Stimulated activated CD4-positive, alpha-beta T cell treated with anti-CD3 and anti-CD28 coated beads, TNF-alpha, amount 100 ng/mL, for 4 hours (primary cell): ENCODE data around the gene SYNGAP1.

ENCODE experiments used
- DNase-seq, 3 experiments: peaks; one replicate each; pipeline ENCODE4 v3.0.0-alpha.2; 2020; ENCODE audit warnings: low read depth in 3 of 3

The SYNGAP1 gene

GRCh38 chr6:33404884-33405283 lies 15.0 kb upstream of the SYNGAP1 start:
- no peak for DNase-seq

- no peak for DNase-seq
Observed at GRCh38 chr6:33405386-33405940, 14.4 kb upstream of the SYNGAP1 start.

GRCh38 chr6:33406126-33406525 lies 13.7 kb upstream of the SYNGAP1 start:
- DNase-seq = no peak

GRCh38 chr6:33407132-33407718 lies 12.6 kb upstream of the SYNGAP1 start:
- DNase-seq = no peak

GRCh38 chr6:33410050-33410710 lies 9.7 kb upstream of the SYNGAP1 start:
- DNase-seq = peak; percentile 96 to 97 (median 96)

GRCh38 chr6:33410711-33411631 lies 8.9 kb upstream of the SYNGAP1 start, which contains the start of gene PHF1:
PHF1 (plus strand) TSS chr6:33411014; CDS start chr6:33412264, 1,250 bp downstream.
- peak in 1 of 3 experiments; percentile 72 for DNase-seq

- DNase-seq = no peak
Observed at GRCh38 chr6:33411632-33412005, 8.2 kb upstream of the SYNGAP1 start.

- no peak for DNase-seq
Observed at GRCh38 chr6:33412140-33413009, 7.5 kb upstream of the SYNGAP1 start.

- DNase-seq = no peak
Observed at GRCh38 chr6:33413241-33414120, 6.4 kb upstream of the SYNGAP1 start.

- no peak for DNase-seq
Observed at GRCh38 chr6:33414592-33415271, 5.1 kb upstream of the SYNGAP1 start.

- no peak for DNase-seq
Observed at GRCh38 chr6:33415831-33416230, 4.0 kb upstream of the SYNGAP1 start.

- no peak for DNase-seq
Observed at GRCh38 chr6:33416386-33417127, 3.3 kb upstream of the SYNGAP1 start.

GRCh38 chr6:33417128-33417902 lies 2.5 kb upstream of the SYNGAP1 start:
- DNase-seq = no peak

- peak; percentile 89 to 97 (median 97) for DNase-seq
Observed at GRCh38 chr6:33417903-33418689, 1.8 kb upstream of the SYNGAP1 start, which contains the start of gene CUTA. CUTA (minus strand) TSS chr6:33418107; CDS start chr6:33418000, 107 bp downstream.

- DNase-seq = no peak
Observed at GRCh38 chr6:33418690-33419291, 1.1 kb upstream of the SYNGAP1 start.

GRCh38 chr6:33420491-33421343 lies 852 bp downstream of the SYNGAP1 start:
- DNase-seq = no peak
